Activated B cell treated with CpG ODN at 0.5 μM for 24 hours (primary cell): ENCODE results near the gene CARD6. TPM values are rescaled to one million over a fixed set of nuclear protein-coding genes. Genes with fewer than 3 reads are reported as not detected.

Experiments
- ATAC-seq: fragments of 200-7000 bp; cut with Tn5 transposase; one replicate; pipeline ENCODE4 v1.10.0; 2021; ENCODE audit warnings: low read depth, mild to moderate bottlenecking, moderate library complexity
- CTCF ChIA-PET: fragments of 350-600 bp; sonication (Branson Sonifier 250); formaldehyde crosslinking; loops from one replicate; lab custom pipeline; 2021; ENCODE audit warnings: antibody characterized with exemption; lab: Charles Lee
- POLR2A ChIA-PET: fragments of 350-600 bp; sonication (Branson Sonifier 250); formaldehyde crosslinking; loops from one replicate; lab custom pipeline; 2021; ENCODE audit warnings: antibody characterized with exemption; lab: Charles Lee
- DNase-seq: peaks from one replicate; pipeline ENCODE4 v3.0.0; 2022
- H3K27ac Mint-ChIP-seq: one replicate; pipeline ENCODE4 v1.8.0; 2020; ENCODE audit warnings: mixed read lengths
- H3K27me3 Mint-ChIP-seq: one replicate; pipeline ENCODE4 v1.8.0; 2021; ENCODE audit warnings: mixed read lengths
- H3K36me3 Mint-ChIP-seq: one replicate; pipeline ENCODE4 v1.8.0; 2021; ENCODE audit warnings: low read depth, mixed read lengths
- H3K4me1 Mint-ChIP-seq: one replicate; pipeline ENCODE4 v1.8.0; 2021; ENCODE audit warnings: mixed read lengths
- H3K4me3 Mint-ChIP-seq: one replicate; pipeline ENCODE4 v1.8.0; 2020; ENCODE audit warnings: mild to moderate bottlenecking, mixed read lengths
- H3K9me3 Mint-ChIP-seq: one replicate; pipeline ENCODE4 v1.8.0; 2020; ENCODE audit warnings: mixed read lengths
- intact Hi-C: fragments of 100-400 bp; cut with micrococcal nuclease; formaldehyde crosslinking; loops from one replicate; pipeline ENCODE4 v1.15.1; 2024
- total RNA-seq: library from RNA; stranded (reverse); gene quantifications from 2 replicates; pipeline ENCODE4 v1.2.3, GENCODE V29; 2022
- TF ChIP-seq, protein P1 (sequence below): fragments of 200-600 bp; IDR thresholded peaks from one replicate; pipeline ENCODE4 v1.8.0; 2022; ENCODE audit warnings: antibody characterized with exemption, mild to moderate bottlenecking

CARD6 gene
- total RNA-seq, 1 donor from 2014 or later, result 4.3 TPM

DNA sequence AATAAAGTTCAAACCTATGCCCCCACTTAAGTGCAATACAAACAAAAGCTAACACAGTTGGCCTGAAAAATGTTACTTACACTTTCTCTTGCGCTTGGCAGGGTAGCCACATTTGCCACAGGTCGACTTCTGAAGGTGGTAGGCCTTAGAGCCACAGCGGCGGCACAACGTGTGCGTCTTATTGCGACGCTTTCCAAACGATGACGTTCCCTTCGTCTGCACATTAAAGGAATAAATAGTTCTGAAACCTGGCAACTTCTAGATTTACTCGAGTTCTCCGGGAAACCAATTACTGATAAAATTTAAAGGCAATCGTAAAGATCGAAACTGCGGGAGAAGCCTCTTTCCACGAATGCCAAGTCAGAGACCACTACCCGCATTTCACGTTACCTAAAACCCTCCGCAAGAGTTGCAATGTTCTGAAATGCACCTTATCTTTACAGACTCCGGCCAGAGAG lies 6.7 kb upstream of the CARD6 start:
- H3K4me1 Mint-ChIP-seq, result peaks cover 49% of the 10 kb centered on the region
- ChIA-PET POLR2A (interaction anchor here (0.6 to 1.8 kb wide), 10 partner anchors 11 to 1070 kb away, joined by 3 to 11 read pairs (median 4); partner anchors contain the start of genes PTGER4, RIMOC1 and TTC33), CTCF (no interaction called here)
- H3K27me3 Mint-ChIP-seq, result no peaks in the 10 kb centered on the region
- H3K9me3 Mint-ChIP-seq, result no peaks in the 10 kb centered on the region
- ATAC-seq (no peak), DNase-seq (no peak)
- H3K27ac Mint-ChIP-seq, result peak overlapping the region; percentile 99
- TF ChIP-seq, protein P1, sequence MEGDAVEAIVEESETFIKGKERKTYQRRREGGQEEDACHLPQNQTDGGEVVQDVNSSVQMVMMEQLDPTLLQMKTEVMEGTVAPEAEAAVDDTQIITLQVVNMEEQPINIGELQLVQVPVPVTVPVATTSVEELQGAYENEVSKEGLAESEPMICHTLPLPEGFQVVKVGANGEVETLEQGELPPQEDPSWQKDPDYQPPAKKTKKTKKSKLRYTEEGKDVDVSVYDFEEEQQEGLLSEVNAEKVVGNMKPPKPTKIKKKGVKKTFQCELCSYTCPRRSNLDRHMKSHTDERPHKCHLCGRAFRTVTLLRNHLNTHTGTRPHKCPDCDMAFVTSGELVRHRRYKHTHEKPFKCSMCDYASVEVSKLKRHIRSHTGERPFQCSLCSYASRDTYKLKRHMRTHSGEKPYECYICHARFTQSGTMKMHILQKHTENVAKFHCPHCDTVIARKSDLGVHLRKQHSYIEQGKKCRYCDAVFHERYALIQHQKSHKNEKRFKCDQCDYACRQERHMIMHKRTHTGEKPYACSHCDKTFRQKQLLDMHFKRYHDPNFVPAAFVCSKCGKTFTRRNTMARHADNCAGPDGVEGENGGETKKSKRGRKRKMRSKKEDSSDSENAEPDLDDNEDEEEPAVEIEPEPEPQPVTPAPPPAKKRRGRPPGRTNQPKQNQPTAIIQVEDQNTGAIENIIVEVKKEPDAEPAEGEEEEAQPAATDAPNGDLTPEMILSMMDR, result no peak
- H3K36me3 Mint-ChIP-seq, result peaks cover 57% of the 10 kb centered on the region
- H3K4me3 Mint-ChIP-seq, result peak overlapping the region; percentile 100
- intact Hi-C loops, result loop anchor here (2.0 kb wide), 1 partner anchor 1760 kb away; the partner anchor contains the start of gene RICTOR

DNA sequence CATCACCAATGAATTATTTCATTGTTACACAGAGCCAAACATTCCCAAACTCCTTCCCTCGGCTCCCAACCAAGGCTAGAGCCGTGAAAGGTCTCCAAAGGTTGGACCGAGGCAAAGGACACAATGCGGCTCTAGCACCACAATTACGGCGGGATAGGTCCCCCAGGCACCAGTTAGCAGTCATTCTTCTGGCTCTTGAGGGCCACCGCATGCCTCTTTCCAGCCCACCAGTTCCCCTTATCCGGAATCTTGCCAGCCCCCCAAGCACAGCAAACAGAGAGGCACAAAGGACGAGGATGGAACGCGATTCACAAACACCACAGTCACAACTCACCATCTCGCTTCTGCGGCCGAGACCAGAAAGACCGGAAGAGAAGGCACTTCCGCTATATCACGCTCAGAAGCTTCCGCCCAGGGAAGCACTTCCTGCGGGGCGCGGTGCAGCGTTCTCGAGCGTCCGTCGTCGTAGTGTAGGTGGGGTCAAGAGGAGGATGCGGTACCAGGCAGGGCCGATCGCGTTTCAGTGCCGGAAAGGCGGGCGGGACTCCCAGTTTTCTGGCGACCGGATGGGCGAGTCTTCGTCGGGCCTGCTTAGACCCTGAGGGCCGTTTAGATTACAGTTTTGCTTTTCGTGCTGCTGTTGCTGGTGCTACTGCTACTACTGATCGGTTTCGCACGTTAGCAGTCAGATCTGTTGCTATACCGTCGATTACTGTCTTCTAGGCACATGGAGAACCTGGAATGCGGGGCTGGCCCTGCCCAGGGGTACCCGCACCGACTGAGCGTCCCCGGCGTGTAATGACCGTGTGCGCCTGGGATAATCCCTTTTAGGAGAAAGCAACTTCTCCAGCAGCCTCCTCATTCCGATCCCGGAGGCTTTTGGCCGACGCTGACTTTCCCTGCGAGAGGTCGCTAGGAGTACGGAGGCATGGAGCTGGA lies 6.0 kb upstream of the CARD6 start, which contains the start of gene RPL37:
TSS of gene RPL37 (minus strand) at position 374 of the 939 bp plus-strand sequence. CDS start at position 337, 37 bp downstream.
- peak within 1 kb of the TSS; percentile 100 for H3K4me3 Mint-ChIP-seq
- TF ChIP-seq, protein P1, result no peak
- DNase-seq (peak; percentile 80), ATAC-seq (peak; percentile 98)
- no peaks in the 10 kb centered on the region for H3K9me3 Mint-ChIP-seq
- H3K27ac Mint-ChIP-seq, result peak within 1 kb of the TSS; percentile 99
- peaks cover 51% of the 10 kb centered on the region for H3K36me3 Mint-ChIP-seq
- POLR2A ChIA-PET, result interaction anchor here (0.6 to 1.8 kb wide), 13 partner anchors 9 to 1762 kb away, joined by 3 to 11 read pairs (median 4); partner anchors contain the start of genes PTGER4, RIMOC1 and TTC33
- CTCF ChIA-PET, result no interaction called here
- no peaks in the 10 kb centered on the region for H3K27me3 Mint-ChIP-seq
- peaks cover 49% of the 10 kb centered on the region for H3K4me1 Mint-ChIP-seq
- intact Hi-C loops, result loop anchor here (1.0 to 5.0 kb wide), 7 partner anchors 37 to 1760 kb away; partner anchors contain the start of genes FBXO4, PRKAA1, RICTOR and RIMOC1

DNA sequence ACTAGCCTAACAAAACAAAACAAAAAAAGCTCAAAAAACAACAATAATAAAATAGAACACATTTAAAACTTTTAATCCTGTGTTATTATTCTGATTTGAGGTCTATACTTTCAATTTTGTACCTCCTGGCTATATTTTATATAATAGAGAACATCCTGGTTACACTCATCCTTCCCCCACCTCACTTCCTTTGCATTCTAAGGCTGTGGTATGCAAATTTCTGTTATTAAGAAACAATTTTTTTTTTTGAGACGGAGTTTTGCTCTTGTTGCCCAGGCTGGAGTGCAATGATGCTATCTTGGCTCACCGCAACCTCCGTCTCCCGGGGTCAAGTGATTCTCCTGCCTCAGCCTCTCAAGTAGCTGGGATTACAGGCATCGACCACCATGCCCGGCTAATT lies 3.1 kb upstream of the CARD6 start:
- intact Hi-C loops, result loop anchor here (5.0 kb wide), 1 partner anchor 156 kb away; no protein-coding TSS in a partner anchor
- Mint-ChIP-seq H3K27me3 (no peaks in the 10 kb centered on the region), H3K27ac (no peak overlapping the region), H3K4me1 (peaks cover 42% of the 10 kb centered on the region), H3K36me3 (peaks cover 22% of the 10 kb centered on the region), H3K9me3 (no peaks in the 10 kb centered on the region), H3K4me3 (no peak overlapping the region)
- POLR2A ChIA-PET, result no interaction called here
- ATAC-seq (no peak), DNase-seq (no peak)
- TF ChIP-seq, protein P1, result no peak
- CTCF ChIA-PET, result no interaction called here

DNA sequence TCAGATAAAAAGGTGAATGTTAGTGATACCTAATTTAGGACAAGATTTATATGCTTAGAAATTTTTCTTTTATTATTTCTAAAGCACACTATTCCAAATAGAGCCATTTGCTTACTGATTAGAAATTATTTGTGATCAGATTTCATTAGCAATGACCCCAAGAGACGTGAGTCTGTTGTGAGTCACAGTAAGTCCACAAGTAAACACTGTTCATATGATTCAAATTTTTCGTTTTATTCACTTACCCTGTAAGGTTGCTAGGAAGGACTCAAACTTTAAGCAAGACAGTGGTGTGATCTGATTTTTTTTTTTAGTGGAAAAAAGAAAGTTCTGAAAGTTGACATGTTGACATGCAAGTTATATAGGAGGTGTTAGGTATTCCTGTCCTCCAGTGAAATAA lies 1.2 kb downstream of the CARD6 start:
- no peak overlapping the region for H3K4me3 Mint-ChIP-seq
- CTCF ChIA-PET, result no interaction called here
- TF ChIP-seq, protein P1, result no peak

DNA sequence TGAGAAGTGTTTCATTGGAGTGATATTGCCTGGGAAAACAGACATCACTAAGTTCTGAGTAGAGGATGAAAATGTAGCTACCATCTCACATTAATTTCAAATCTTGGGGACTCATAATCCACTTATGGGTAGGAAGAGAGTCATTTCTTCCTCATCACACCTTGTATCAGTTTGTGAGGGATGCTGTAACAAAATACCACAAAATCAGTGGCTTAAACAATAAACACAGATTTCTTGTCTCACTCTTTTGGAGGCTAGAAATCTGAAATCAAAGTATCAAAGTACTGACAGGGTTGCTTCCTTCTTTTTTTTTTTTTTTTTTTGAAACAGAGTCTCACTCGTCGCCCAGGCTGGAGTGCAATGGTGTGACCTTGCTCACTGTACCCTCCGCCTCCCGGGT lies 3.4 kb downstream of the CARD6 start:
- no peaks in the 10 kb centered on the region for H3K27me3 Mint-ChIP-seq
- H3K27ac Mint-ChIP-seq, result no peak overlapping the region
- H3K36me3 Mint-ChIP-seq, result no peaks in the 10 kb centered on the region
- TF ChIP-seq, protein P1, result no peak
- H3K4me3 Mint-ChIP-seq, result no peak overlapping the region
- no peak for DNase-seq
- ChIA-PET POLR2A (no interaction called here), CTCF (no interaction called here)
- H3K9me3 Mint-ChIP-seq, result no peaks in the 10 kb centered on the region
- H3K4me1 Mint-ChIP-seq, result peaks cover 19% of the 10 kb centered on the region
- no peak for ATAC-seq
- intact Hi-C loops, result no loop called here

More for the DNA sequence above, 1.2 kb downstream of the CARD6 start:
- Mint-ChIP-seq H3K27me3 (no peaks in the 10 kb centered on the region), H3K27ac (no peak overlapping the region), H3K9me3 (no peaks in the 10 kb centered on the region), H3K4me1 (peaks cover 14% of the 10 kb centered on the region), H3K36me3 (no peaks in the 10 kb centered on the region)
- POLR2A ChIA-PET, result interaction anchor here (0.9 kb wide), 1 partner anchor 12 kb away, joined by 4 read pairs; no protein-coding TSS in a partner anchor
- intact Hi-C loops, result no loop called here
- no peak for ATAC-seq
- no peak for DNase-seq
